GM23248 (cell line): ENCODE data around the gene GRM7. TPM values are rescaled to one million over a fixed set of nuclear protein-coding genes. Genes with fewer than 3 reads are reported as not detected.

ENCODE experiments used
- DNase-seq: peaks from one replicate; pipeline ENCODE4 v3.0.0-alpha.2; 2015
- H2AFZ ChIP-seq: fragments of 200-600 bp; sonication (generic); 2 replicates; pipeline ENCODE4 v1.6.1; 2016; ENCODE audit warnings: antibody characterized with exemption
- H3F3A ChIP-seq: fragments of 200-600 bp; sonication (generic); 2 replicates; pipeline ENCODE4 v1.6.1; 2016; ENCODE audit warnings: mild to moderate bottlenecking, antibody characterized with exemption, mixed run types; ENCODE audit not compliant: insufficient read depth
- H3K27ac ChIP-seq: fragments of 200-600 bp; sonication (generic); 2 replicates; pipeline ENCODE4 v1.5.1; 2016; ENCODE audit warnings: mild to moderate bottlenecking
- H3K27me3 ChIP-seq: fragments of 200-600 bp; sonication (generic); replicated peaks from 2 replicates; pipeline ENCODE4 v1.6.1; 2016; ENCODE audit warnings: mild to moderate bottlenecking; ENCODE audit not compliant: insufficient read depth
- H3K36me3 ChIP-seq: fragments of 200-600 bp; sonication (generic); 2 replicates; pipeline ENCODE4 v1.6.1; 2016; ENCODE audit warnings: low read depth, mild to moderate bottlenecking
- H3K4me1 ChIP-seq: fragments of 200-600 bp; sonication (generic); 2 replicates; pipeline ENCODE4 v1.6.1; 2016; ENCODE audit warnings: mild to moderate bottlenecking; ENCODE audit not compliant: insufficient read depth
- H3K4me2 ChIP-seq: fragments of 200-600 bp; sonication (generic); one replicate; pipeline ENCODE4 v1.6.1; 2016; ENCODE audit warnings: mild to moderate bottlenecking; ENCODE audit not compliant: unreplicated experiment
- H3K4me3 ChIP-seq: fragments of 200-600 bp; sonication (generic); 2 replicates; pipeline ENCODE4 v1.5.1; 2016; ENCODE audit warnings: mild to moderate bottlenecking
- H3K79me2 ChIP-seq: fragments of 200-600 bp; sonication (generic); 2 replicates; pipeline ENCODE4 v1.6.1; 2016; ENCODE audit warnings: mild to moderate bottlenecking; ENCODE audit not compliant: insufficient read depth
- H3K9ac ChIP-seq: fragments of 200-600 bp; sonication (generic); 2 replicates; pipeline ENCODE4 v1.6.1; 2016; ENCODE audit warnings: mild to moderate bottlenecking
- H3K9me2 ChIP-seq: fragments of 200-600 bp; sonication (generic); 2 replicates; pipeline ENCODE4 v1.6.1; 2016; ENCODE audit warnings: mixed run types, mild to moderate bottlenecking, moderate library complexity; ENCODE audit not compliant: insufficient read depth
- H3K9me3 ChIP-seq: fragments of 200-600 bp; sonication (generic); one replicate; pipeline ENCODE4 v1.6.1; 2017; ENCODE audit warnings: low read depth
- H4K20me1 ChIP-seq: fragments of 200-600 bp; sonication (generic); 2 replicates; pipeline ENCODE4 v1.6.0; 2016; ENCODE audit not compliant: insufficient read depth
- EZH2 ChIP-seq: fragments of 200-600 bp; sonication (generic); IDR thresholded peaks from 2 replicates; pipeline ENCODE4 v1.6.1; 2018; ENCODE audit warnings: antibody characterized with exemption, mild to moderate bottlenecking; ENCODE audit not compliant: insufficient read depth, poor library complexity, severe bottlenecking
- EZH2phosphoT487 ChIP-seq: fragments of 200-600 bp; sonication (generic); IDR thresholded peaks from 2 replicates; pipeline ENCODE4 v1.6.1; 2018; ENCODE audit warnings: antibody characterized with exemption, moderate library complexity, mild to moderate bottlenecking, low read depth; ENCODE audit not compliant: insufficient read depth
- WGBS, 2 experiments: methylation state at CpG; one replicate each; pipeline ENCODE4 v1.1.6; 2015 to 2017; ENCODE audit warnings: low lambda C conversion rate in 2 of 2, low coverage in 1 of 2; ENCODE audit errors: missing lambda C conversion rate in 2 of 2; 5-methylcytosine and 5-hydroxymethylcytosine counted together
- in situ Hi-C: fragments of 300-500 bp; cut with MboI; formaldehyde crosslinking; loops from 2 replicates; pipeline ENCODE4 v1.15.0; 2020
- polyA plus RNA-seq: library from polyadenylated mRNA; unstranded; fragments of >200 nt; fragmentation: Nextera tagmentation; extraction: Ambion mirVana; gene quantifications from 2 replicates; pipeline ENCODE4 v1.2.1, GENCODE V29; 2016
- total RNA-seq: library from RNA; depleted of rRNA; stranded (reverse); fragments of >200 nt; shearing (Covaris generic); gene quantifications from 2 replicates; pipeline ENCODE4 v1.2.3, GENCODE V29; 2014

The GRM7 gene
- total and polyA plus RNA-seq, 2 experiments from 2014 or later: not detected

DNA sequence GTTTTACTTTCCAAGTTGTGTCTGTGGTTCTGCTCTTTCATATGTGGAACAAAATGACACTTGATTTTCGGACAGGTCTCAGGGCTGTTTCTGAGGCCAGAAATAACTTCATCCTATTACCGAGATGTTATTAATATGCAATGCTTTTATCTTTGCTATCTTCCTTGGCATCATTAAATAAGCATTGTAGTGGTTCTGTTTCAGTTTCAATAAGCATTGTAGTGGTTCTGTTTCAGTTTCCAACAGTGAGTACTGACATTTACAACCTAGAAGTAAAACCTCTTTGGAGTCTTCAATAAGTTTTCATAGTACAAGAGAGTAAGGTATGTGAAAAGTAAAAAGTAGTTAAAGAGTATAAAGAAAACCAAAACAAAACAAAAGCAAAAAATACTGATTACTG is 746.2 kb downstream of the GRM7 start:
- Histone ChIP-seq H3K27ac (no peak overlapping the region), H2AFZ (no peak overlapping the region), H3K4me1 (no peaks in the 10 kb centered on the region), H3K9me3 (no peaks in the 10 kb centered on the region), H3K79me2 (no peaks in the 10 kb centered on the region), H3K4me2 (no peak overlapping the region), H4K20me1 (no peaks in the 10 kb centered on the region), H3K36me3 (no peaks in the 10 kb centered on the region), H3K27me3 (no peaks in the 10 kb centered on the region), H3K9ac (no peak overlapping the region), H3K4me3 (no peak overlapping the region), H3F3A (no peaks in the 10 kb centered on the region), H3K9me2 (no peaks in the 10 kb centered on the region)
- no peak for DNase-seq
- in situ Hi-C loops: no loop called here
- TF ChIP-seq EZH2phosphoT487 (no peak), EZH2 (no peak)
- 12 to 28% methylated on average over 2 of the region's 2 CpGs for WGBS, 2 experiments

DNA sequence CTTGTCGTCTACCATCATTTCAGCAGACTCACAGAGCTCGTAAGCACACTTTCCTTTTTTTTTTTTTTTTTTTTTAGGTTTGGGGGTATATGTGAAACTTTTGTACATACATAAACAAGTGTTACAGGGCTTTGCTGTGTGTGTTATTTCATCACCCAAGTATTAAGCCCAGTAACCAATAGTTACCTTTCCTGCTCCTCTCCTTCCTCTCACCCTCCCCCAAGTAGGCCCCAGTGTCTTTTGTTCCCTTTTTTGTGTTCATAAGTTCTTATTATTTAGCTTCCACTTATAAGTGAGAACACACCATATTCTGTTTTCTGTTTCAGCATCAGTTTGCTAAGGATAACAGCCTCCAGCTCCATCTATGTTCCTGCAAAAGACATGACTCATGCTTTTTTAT is 746.8 kb downstream of the GRM7 start:
- no peak for TF ChIP-seq EZH2phosphoT487
- TF ChIP-seq EZH2: no peak
- no peak for DNase-seq
- Histone ChIP-seq H3F3A (no peaks in the 10 kb centered on the region), H3K27ac (no peak overlapping the region), H2AFZ (no peak overlapping the region), H3K9ac (no peak overlapping the region), H3K27me3 (no peaks in the 10 kb centered on the region), H4K20me1 (no peaks in the 10 kb centered on the region), H3K9me2 (no peaks in the 10 kb centered on the region), H3K4me3 (no peak overlapping the region), H3K79me2 (no peaks in the 10 kb centered on the region), H3K9me3 (no peaks in the 10 kb centered on the region), H3K4me2 (no peak overlapping the region), H3K36me3 (no peaks in the 10 kb centered on the region), H3K4me1 (no peaks in the 10 kb centered on the region)
- in situ Hi-C loops: no loop called here
- WGBS, 2 experiments: 8 to 10% methylated on average over 2 of the region's 2 CpGs

DNA sequence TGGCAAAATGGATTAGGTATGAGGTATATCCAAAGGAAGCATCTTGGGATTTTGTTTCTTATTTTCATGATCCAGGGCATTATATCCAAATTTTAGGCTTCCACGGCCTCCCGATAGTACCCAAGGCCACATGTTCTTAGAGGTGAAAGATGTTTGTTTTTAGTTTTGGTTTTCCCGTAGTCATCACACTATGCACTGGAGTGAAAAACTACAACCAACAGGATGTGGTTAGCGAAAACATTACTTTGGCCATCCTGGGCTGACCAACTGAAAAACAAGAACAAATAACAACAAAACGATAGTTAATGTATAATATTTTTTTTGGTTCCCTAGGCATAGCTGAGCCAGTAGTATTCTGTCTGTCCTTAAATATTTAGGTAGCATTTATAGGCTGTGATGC is 749.7 kb downstream of the GRM7 start:
- in situ Hi-C loops: no loop called here
- H3K4me3 ChIP-seq: no peak overlapping the region
- WGBS, 2 experiments: 48 to 49% methylated on average over 5 of the region's 5 CpGs
- H3K27ac ChIP-seq: no peak overlapping the region
- TF ChIP-seq EZH2 (no peak), EZH2phosphoT487 (no peak)
- H4K20me1 ChIP-seq: no peaks in the 10 kb centered on the region
- H2AFZ ChIP-seq: no peak overlapping the region
- no peaks in the 10 kb centered on the region for H3K9me2 ChIP-seq
- H3K9me3 ChIP-seq: no peaks in the 10 kb centered on the region
- H3K4me2 ChIP-seq: no peak overlapping the region
- H3K4me1 ChIP-seq: no peaks in the 10 kb centered on the region
- H3K27me3 ChIP-seq: no peaks in the 10 kb centered on the region
- H3K36me3 ChIP-seq: no peaks in the 10 kb centered on the region
- no peaks in the 10 kb centered on the region for H3F3A ChIP-seq
- no peaks in the 10 kb centered on the region for H3K79me2 ChIP-seq
- no peak overlapping the region for H3K9ac ChIP-seq
- DNase-seq: no peak

DNA sequence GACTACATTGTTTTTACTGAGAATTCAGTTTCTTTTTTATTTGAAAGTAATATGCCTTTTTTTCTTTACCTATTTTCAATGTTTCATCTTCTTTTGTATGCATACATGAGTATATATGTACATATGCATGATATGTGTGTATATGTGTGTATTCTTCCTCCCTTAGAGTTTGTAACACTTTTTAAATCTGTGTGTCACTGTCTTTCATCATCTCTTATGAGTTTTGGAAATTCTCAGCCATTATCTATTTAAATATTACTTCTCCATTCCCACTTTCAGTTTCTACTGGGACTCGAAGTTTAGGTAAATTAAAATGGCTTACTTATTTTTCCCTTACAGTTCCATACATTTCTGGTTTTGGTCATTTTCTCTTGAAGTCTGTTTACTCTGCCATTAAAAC is 754.1 kb downstream of the GRM7 start:
- TF ChIP-seq EZH2phosphoT487 (no peak), EZH2 (no peak)
- in situ Hi-C loops: no loop called here

DNA sequence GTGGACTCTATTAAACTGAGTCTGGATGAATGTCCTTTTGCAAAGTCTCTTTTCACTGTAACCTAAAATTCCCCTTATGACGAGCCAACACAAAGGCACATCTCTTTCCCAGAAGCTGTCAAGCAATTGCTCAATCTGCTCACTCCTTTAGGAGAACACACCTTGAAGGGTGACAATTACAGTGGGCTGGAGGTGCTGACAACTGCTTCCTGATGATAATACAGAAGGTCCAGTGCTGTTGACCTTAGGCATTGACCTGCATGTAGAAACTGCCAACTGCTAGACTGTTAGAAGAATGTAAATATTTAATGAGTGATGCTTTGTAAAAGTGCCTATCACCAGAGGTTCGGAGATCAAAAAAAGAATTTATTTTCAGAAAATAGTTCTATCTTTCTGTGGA is 757.7 kb downstream of the GRM7 start:
- H3F3A ChIP-seq: no peaks in the 10 kb centered on the region
- no peak overlapping the region for H3K27ac ChIP-seq
- H3K4me2 ChIP-seq: no peak overlapping the region
- 15% methylated on average over 2 of the region's 2 CpGs for WGBS, 2 experiments
- H4K20me1 ChIP-seq: no peaks in the 10 kb centered on the region
- no peaks in the 10 kb centered on the region for H3K4me1 ChIP-seq
- H2AFZ ChIP-seq: no peak overlapping the region
- H3K4me3 ChIP-seq: no peak overlapping the region
- no peak for DNase-seq
- no peak overlapping the region for H3K9ac ChIP-seq
- no peaks in the 10 kb centered on the region for H3K36me3 ChIP-seq
- no peaks in the 10 kb centered on the region for H3K79me2 ChIP-seq
- no peaks in the 10 kb centered on the region for H3K27me3 ChIP-seq
- H3K9me3 ChIP-seq: no peaks in the 10 kb centered on the region
- no peak for TF ChIP-seq EZH2
- no peak for TF ChIP-seq EZH2phosphoT487
- in situ Hi-C loops: no loop called here
- no peaks in the 10 kb centered on the region for H3K9me2 ChIP-seq

More for the DNA sequence above, 754.1 kb downstream of the GRM7 start:
- no peaks in the 10 kb centered on the region for H3K79me2 ChIP-seq
- H3K9me2 ChIP-seq: no peaks in the 10 kb centered on the region
- H3F3A ChIP-seq: no peaks in the 10 kb centered on the region
- no peak overlapping the region for H3K4me3 ChIP-seq
- no peak overlapping the region for H3K9ac ChIP-seq
- H3K4me1 ChIP-seq: no peaks in the 10 kb centered on the region
- no peak overlapping the region for H3K4me2 ChIP-seq
- no peaks in the 10 kb centered on the region for H3K27me3 ChIP-seq
- no peaks in the 10 kb centered on the region for H4K20me1 ChIP-seq
- H2AFZ ChIP-seq: no peak overlapping the region
- H3K36me3 ChIP-seq: no peaks in the 10 kb centered on the region
- DNase-seq: no peak
- WGBS, 2 experiments: 15 to 24% methylated on average over 1 of the region's 1 CpG
- no peak overlapping the region for H3K27ac ChIP-seq
- no peaks in the 10 kb centered on the region for H3K9me3 ChIP-seq
